Glomerular visceral epithelial cell (primary cell): Measurements from ENCODE around the gene ST6GALNAC6.
"Not testable (repeated sequence)": the region's sequence is repeated elsewhere in the genome, so short reads cannot be mapped to it uniquely, and the experiment has no call there.

Experiments used
- DNase-seq: peaks from one replicate; pipeline ENCODE4 v3.0.0-alpha.2; 2016; ENCODE audit errors: extremely low spot score

ST6GALNAC6 gene

GRCh38 chr9:127855522-127855921, 43.9 kb downstream of the ST6GALNAC6 start:
- DNase-seq, result no peak

- no peak for DNase-seq
These were observed 44.4 kb downstream of the ST6GALNAC6 start for GRCh38 chr9:127854960-127855359.

DNA sequence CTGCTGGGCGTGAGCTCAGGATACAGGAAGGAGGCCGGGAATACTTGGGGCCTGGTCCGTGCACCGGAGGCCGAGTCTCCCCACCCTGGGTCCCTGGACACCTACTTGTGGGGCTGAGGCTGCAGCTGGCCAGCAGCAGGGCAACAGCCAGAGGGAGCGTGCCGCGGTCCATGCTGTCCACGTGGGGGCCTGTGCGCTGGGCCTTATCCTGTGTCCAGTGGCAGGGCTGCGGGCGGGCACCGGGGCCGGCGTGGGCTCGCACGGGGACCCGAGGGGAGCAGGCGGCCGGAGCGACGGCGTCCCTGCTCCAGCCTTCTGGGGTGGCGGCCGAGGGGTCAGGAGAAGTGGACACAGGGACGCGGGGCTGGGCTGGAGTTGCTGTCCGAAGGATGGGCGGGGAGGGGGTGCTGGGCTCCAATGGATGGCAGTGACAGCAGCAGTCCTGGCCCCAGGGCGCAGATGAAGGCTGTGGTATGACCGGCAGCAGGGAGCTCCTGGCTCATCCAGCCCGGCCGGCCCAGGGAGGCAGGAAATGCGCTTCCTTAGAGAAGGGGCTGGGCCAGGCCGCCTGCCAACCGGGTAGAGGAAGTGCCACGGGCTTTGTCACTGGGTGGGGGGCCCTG, 45.1 kb downstream of the ST6GALNAC6 start, which contains the start of gene ENG:
ENG (minus strand) TSS at position 475 of the 623 bp plus-strand sequence; CDS start at position 172, 303 bp downstream.
- DNase-seq, result peak; percentile 54

GRCh38 chr9:127853312-127854183, 45.9 kb downstream of the ST6GALNAC6 start:
- DNase-seq, result no peak

DNA sequence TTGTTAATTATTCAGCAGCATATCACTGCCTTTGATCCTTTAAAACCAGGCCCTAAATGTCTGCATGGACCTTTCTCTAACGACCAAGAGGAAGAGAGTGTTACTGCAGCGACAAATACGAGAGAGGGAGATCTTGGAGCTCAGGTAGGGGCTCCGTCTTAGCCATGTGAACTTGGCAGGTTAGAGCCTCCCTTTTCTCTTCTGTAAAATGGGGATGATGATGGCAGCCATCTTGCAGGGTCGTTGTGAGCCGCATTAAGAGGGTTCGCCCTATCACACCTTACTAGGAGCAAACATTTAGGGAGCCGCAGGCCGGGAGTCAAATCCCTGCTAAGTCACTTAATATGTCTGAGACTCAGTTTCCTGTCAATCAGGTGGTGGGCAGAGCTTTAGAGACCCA, 46.6 kb downstream of the ST6GALNAC6 start:
- no peak for DNase-seq

- no peak for DNase-seq
These were observed 49.0 kb downstream of the ST6GALNAC6 start for GRCh38 chr9:127850286-127850830.

- DNase-seq, result no peak
These were observed 50.5 kb downstream of the ST6GALNAC6 start for GRCh38 chr9:127848756-127849504.

DNA sequence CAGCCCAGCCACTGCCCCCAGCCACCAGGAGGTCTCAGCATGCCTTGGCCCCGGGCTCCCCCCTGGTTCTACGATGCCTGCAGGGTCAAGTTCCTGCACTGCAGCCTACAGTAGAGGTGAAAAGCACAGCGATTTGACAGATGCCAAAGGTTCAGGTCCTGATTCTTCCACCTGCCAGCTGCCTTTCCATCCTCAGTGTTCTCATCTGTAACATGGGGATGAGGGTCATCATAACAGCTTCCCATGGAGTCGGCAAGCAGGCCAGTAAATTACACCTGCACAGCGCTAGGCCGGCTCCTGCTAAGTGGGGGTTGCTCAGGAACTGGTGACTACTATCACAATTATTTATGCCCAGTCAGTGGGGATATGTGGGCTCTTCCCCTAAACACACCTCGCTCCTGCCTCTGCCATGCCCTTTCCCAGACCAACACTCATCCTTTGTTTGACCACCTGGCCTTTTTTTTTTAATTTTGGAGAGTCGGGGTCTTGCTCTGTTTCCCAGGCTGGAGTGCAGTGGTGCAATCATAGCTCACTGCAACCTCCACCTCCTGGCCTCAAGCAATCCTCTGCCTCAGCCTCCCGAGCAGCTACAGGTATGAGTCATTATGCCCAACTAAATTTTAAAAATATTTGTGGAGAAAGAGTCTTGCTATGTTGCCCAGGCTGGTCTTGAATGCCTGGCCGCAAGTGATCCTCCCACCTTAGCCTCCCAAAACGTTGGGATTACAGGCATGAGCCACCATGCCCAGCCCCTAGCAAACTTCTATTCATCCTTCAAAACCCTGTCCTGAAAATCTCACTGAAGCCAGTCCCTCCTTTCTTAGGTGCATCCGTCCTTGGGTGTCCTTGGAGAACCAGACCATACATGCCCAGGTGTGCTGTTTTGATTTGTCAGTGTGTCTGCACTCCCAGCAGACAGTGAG, 51.3 kb downstream of the ST6GALNAC6 start:
- DNase-seq, result no peak

DNA sequence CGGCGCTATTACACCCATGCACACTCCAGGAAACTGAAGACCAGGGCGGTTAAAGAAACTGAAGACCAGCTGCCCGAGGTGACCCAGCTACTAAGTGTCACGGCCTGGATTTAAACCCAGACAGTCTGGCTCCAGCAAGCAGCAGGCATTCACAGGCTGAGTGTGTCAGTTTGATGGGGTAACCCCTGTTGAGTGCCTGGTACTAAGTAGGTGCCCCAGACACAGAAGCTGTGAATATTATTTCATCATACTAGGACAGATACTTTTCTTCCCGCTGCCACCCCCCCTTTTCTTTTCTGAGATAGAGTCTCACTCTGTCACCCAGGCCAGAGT, 52.3 kb downstream of the ST6GALNAC6 start:
- no peak for DNase-seq

GRCh38 chr9:127846443-127847177, 52.8 kb downstream of the ST6GALNAC6 start:
- DNase-seq, result no peak

DNA sequence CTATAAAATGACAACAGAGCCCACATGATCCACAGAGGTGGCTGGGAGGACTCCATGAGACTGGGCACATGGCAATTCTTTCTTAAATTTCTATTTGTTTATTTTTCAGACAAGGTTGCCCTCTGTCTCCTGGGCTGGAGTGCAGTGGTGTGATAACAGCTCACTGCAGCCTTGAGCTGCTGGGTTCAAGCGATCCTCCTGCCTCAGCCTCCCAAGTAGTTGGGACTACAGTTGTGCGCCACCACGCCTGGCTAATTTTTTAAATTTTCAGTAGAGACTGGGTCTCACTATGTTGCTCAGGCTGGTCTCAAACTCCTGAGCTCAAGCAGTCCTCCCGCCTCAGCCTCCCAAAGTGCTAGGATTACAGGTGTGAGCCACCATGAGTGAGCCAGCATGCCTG, 53.8 kb downstream of the ST6GALNAC6 start:
- DNase-seq, result not testable (repeated sequence)

- no peak for DNase-seq
These were observed 54.5 kb downstream of the ST6GALNAC6 start for GRCh38 chr9:127844821-127845359.

- no peak for DNase-seq
These were observed 58.1 kb downstream of the ST6GALNAC6 start for GRCh38 chr9:127841087-127841835.

DNA sequence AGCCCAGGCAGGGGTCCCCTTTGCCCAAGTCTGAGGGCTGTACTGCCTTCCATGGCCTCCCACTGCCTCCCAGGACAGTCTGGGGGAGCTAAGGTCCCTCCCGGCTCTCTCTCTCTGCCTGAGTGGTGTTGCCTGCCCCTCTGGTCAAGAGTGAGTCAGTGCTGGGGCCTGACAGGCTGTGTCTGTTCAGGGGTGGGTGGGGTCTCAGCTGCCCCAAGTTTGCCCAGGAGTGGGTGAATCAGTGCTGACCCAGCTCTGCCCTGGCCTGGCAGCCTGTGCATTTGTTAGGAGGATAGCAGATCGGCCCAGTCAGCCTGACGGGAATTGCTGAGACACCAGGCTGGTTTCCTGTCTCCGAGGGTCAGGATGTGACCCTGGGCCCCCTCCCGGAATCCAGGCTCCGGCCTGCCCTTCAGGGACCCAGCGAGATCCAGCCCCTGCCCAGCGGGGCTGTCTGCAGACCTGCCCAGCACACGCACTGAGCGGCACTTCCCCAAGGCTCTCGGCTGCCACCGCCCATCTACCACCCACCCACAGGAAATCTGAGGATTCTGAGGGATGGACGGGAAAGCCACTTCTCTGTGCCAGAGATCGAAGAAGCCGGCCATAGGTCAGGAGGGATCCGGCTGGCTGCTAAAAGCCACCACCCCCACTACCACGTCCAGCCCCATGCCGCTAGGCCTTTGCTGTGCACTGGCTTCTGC, 60.9 kb downstream of the ST6GALNAC6 start:
- DNase-seq, result peak; percentile 95

DNA sequence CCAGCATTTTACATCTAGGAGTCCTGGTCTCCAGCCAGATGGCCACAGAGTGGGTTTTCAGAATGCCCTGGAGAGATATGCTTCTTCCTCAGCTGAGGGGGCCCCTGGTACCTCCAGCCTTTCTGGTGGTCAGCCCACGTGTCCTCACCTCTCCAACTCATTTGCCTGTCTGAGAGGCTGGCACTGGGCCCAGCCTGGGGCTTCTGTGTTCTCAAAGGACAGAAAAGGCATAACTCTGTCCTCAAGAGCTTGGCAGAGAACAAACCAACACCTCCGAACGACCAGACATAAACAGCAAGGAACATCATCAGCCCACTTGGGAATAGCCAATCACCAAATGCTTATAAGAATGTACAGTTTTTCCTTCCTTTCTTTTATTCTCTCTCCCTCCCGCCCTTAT, 62.1 kb downstream of the ST6GALNAC6 start:
- peak; percentile 26 for DNase-seq

GRCh38 chr9:127836561-127836960, 62.8 kb downstream of the ST6GALNAC6 start:
- not testable (repeated sequence) for DNase-seq

GRCh38 chr9:127835991-127836516, 63.3 kb downstream of the ST6GALNAC6 start:
- peak; percentile 54 for DNase-seq
